ENCODE results near the gene DNAJC5G. TPM values are rescaled to one million over a fixed set of nuclear protein-coding genes. Genes with fewer than 3 reads are reported as not detected.

DNAJC5G gene
- total RNA-seq, 1 donor from 2014 or later, result not detected

DNA sequence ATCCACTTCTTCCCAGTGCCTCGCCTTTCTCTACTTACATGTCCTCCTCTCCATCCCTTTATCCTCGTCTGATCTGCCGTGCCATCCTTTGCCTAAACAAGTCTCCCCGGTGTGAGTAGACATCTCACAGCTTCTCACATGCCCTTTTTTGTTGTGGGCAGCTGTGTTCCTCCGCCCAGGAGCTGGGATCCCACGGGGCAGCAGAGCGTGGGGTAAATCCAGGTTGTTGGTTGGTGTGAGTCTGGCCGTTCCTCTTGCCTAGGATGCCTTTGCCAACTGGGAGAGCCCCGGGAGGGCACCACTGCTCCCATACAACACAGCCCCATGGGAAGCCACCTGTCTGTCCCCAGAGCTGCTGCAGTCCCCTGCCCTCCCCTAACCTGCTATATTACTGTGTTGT lies 34.8 kb upstream of the DNAJC5G start:
- H3F3A ChIP-seq (ENCODE audit: low read depth), result peaks cover 11% of the 10 kb centered on the region
- H3K4me1 Mint-ChIP-seq, result no peaks in the 10 kb centered on the region
- no peak overlapping the region for H3K27ac ChIP-seq
- no peak for DNase-seq (ENCODE audit: low spot score)
- TF ChIP-seq EZH2phosphoT487 (IDR thresholded peaks at IDR 0.05) (no peak), EZH2 (IDR thresholded peaks at IDR 0.05) (no peak)
- TF ChIP-seq, protein P1, sequence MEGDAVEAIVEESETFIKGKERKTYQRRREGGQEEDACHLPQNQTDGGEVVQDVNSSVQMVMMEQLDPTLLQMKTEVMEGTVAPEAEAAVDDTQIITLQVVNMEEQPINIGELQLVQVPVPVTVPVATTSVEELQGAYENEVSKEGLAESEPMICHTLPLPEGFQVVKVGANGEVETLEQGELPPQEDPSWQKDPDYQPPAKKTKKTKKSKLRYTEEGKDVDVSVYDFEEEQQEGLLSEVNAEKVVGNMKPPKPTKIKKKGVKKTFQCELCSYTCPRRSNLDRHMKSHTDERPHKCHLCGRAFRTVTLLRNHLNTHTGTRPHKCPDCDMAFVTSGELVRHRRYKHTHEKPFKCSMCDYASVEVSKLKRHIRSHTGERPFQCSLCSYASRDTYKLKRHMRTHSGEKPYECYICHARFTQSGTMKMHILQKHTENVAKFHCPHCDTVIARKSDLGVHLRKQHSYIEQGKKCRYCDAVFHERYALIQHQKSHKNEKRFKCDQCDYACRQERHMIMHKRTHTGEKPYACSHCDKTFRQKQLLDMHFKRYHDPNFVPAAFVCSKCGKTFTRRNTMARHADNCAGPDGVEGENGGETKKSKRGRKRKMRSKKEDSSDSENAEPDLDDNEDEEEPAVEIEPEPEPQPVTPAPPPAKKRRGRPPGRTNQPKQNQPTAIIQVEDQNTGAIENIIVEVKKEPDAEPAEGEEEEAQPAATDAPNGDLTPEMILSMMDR (IDR thresholded peaks at IDR 0.05), result no peak
- no peaks in the 10 kb centered on the region for H4K20me1 ChIP-seq (ENCODE audit: low read depth)
- H3K79me2 ChIP-seq (ENCODE audit: low read depth), result no peaks in the 10 kb centered on the region
- no peaks in the 10 kb centered on the region for H3K4me1 ChIP-seq
- no peak overlapping the region for H3K4me2 ChIP-seq
- no peak overlapping the region for H3K4me3 Mint-ChIP-seq
- H3K4me3 ChIP-seq, result no peak overlapping the region
- H2AFZ ChIP-seq (replicated peaks), result no peak overlapping the region
- H3K27me3 Mint-ChIP-seq (ENCODE audit: insufficient read depth, low read depth), result no peaks in the 10 kb centered on the region
- H3K27ac Mint-ChIP-seq, result no peak overlapping the region
- H3K9me3 ChIP-seq (ENCODE audit: low read depth), result no peaks in the 10 kb centered on the region
- no peaks in the 10 kb centered on the region for H3K9me3 Mint-ChIP-seq
- no peaks in the 10 kb centered on the region for H3K27me3 ChIP-seq
- H3K9ac ChIP-seq, result no peak overlapping the region
- H3K36me3 ChIP-seq, result no peaks in the 10 kb centered on the region
- peaks cover 25% of the 10 kb centered on the region for H3K36me3 Mint-ChIP-seq

DNA sequence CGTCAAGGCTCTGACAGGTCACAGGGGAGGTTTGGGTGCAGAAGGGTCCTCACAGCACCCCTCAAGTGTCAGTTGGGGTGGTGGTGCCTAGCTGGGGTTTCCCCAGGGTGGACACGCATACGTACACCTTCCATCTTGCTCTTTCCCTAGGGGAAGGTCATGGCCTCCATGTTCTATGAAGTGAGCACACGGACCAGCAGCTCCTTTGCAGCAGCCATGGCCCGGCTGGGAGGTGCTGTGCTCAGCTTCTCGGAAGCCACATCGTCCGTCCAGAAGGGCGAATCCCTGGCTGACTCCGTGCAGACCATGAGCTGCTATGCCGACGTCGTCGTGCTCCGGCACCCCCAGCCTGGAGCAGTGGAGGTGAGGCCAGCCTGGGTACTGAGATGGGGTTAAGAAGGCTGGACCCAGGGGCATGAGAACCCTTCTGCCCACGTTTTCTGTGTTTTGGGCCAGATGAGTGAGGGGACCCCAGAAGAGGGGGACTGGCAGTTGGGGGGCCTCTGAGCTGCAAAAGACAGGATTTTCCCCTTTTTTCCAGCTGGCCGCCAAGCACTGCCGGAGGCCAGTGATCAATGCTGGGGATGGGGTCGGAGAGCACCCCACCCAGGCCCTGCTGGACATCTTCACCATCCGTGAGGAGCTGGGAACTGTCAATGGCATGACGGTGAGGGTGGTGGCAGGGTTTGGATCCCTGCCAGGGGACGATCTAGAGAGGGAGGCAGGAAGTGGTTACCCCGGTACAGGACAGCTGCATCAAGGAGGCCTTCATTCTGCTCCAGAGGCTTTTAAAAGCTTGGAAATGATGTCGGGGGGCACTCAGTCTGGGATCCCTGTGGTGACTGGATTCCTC lies 33.2 kb upstream of the DNAJC5G start:
- no peaks in the 10 kb centered on the region for H3K79me2 ChIP-seq (ENCODE audit: low read depth)
- peaks cover 21% of the 10 kb centered on the region for H3K36me3 Mint-ChIP-seq

DNA sequence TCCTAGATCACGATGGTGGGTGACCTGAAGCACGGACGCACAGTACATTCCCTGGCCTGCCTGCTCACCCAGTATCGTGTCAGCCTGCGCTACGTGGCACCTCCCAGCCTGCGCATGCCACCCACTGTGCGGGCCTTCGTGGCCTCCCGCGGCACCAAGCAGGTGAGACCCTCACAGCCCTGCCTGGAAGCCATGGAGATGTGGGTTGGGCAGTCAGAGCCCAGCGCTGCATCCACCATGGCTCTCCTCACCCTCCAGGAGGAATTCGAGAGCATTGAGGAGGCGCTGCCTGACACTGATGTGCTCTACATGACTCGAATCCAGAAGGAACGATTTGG lies 32.6 kb upstream of the DNAJC5G start:
- Histone ChIP-seq H3K79me2 (ENCODE audit: low read depth) (no peaks in the 10 kb centered on the region), H3K9ac (no peak overlapping the region), H3K4me1 (no peaks in the 10 kb centered on the region), H3K27me3 (no peaks in the 10 kb centered on the region), H3K4me3 (no peak overlapping the region), H3F3A (ENCODE audit: low read depth) (peaks cover 18% of the 10 kb centered on the region), H3K27ac (no peak overlapping the region), H4K20me1 (ENCODE audit: low read depth) (no peaks in the 10 kb centered on the region), H3K9me3 (ENCODE audit: low read depth) (no peaks in the 10 kb centered on the region), H2AFZ (replicated peaks) (no peak overlapping the region), H3K4me2 (no peak overlapping the region), H3K36me3 (no peaks in the 10 kb centered on the region)
- H3K27ac Mint-ChIP-seq, result no peak overlapping the region
- no peaks in the 10 kb centered on the region for H3K4me1 Mint-ChIP-seq
- peaks cover under 1% of the 10 kb centered on the region for H3K27me3 Mint-ChIP-seq (ENCODE audit: insufficient read depth, low read depth)
- TF ChIP-seq EZH2phosphoT487 (IDR thresholded peaks at IDR 0.05) (no peak), EZH2 (IDR thresholded peaks at IDR 0.05) (no peak)
- TF ChIP-seq, protein P1 (IDR thresholded peaks at IDR 0.05), result no peak
- no peak overlapping the region for H3K4me3 Mint-ChIP-seq
- no peaks in the 10 kb centered on the region for H3K9me3 Mint-ChIP-seq
- peaks cover 17% of the 10 kb centered on the region for H3K36me3 Mint-ChIP-seq
- no peak for DNase-seq (ENCODE audit: low spot score)

More for the DNA sequence above, 33.2 kb upstream of the DNAJC5G start:
- Mint-ChIP-seq H3K9me3 (no peaks in the 10 kb centered on the region), H3K27me3 (ENCODE audit: insufficient read depth, low read depth) (no peaks in the 10 kb centered on the region), H3K4me1 (no peaks in the 10 kb centered on the region), H3K4me3 (no peak overlapping the region), H3K27ac (no peak overlapping the region)
- no peaks in the 10 kb centered on the region for H3K36me3 ChIP-seq
- DNase-seq (ENCODE audit: low spot score), result no peak
- TF ChIP-seq, protein P1 (IDR thresholded peaks at IDR 0.05), result no peak
- TF ChIP-seq EZH2phosphoT487 (IDR thresholded peaks at IDR 0.05), result no peak
- TF ChIP-seq EZH2 (IDR thresholded peaks at IDR 0.05), result no peak
- no peak overlapping the region for H3K9ac ChIP-seq
- H3K4me2 ChIP-seq, result no peak overlapping the region
- H2AFZ ChIP-seq (replicated peaks), result no peak overlapping the region
- H3K4me1 ChIP-seq, result no peaks in the 10 kb centered on the region
- no peaks in the 10 kb centered on the region for H4K20me1 ChIP-seq (ENCODE audit: low read depth)
- peaks cover 18% of the 10 kb centered on the region for H3F3A ChIP-seq (ENCODE audit: low read depth)
- no peaks in the 10 kb centered on the region for H3K9me3 ChIP-seq (ENCODE audit: low read depth)
- no peak overlapping the region for H3K27ac ChIP-seq
- H3K27me3 ChIP-seq, result no peaks in the 10 kb centered on the region
- no peak overlapping the region for H3K4me3 ChIP-seq

Measured in neural progenitor cell (in vitro differentiated cells).